WTC11 (cell line): ENCODE data around the gene RPL11. TPM values are rescaled to one million over a fixed set of nuclear protein-coding genes. Genes with fewer than 3 reads are reported as not detected.

ENCODE experiments used
- ATAC-seq: fragments of 200-7000 bp; cut with Tn5 transposase; 2 replicates; pipeline ENCODE4 v1.10.0; 2021; ENCODE audit warnings: mild to moderate bottlenecking, moderate library complexity
- CTCF ChIA-PET: fragments of 300-600 bp; sonication (Branson Sonifier 250); formaldehyde crosslinking; loops from one replicate; lab custom pipeline; 2021; ENCODE audit warnings: antibody characterized with exemption; lab: Charles Lee
- POLR2A ChIA-PET: fragments of 350-600 bp; sonication (Branson Sonifier 250); formaldehyde crosslinking; loops from one replicate; lab custom pipeline; 2021; ENCODE audit warnings: antibody characterized with exemption; lab: Charles Lee
- DNase-seq: peaks from one replicate; pipeline ENCODE4 v3.0.0; 2021; ENCODE audit warnings: low spot score
- H3K27ac Mint-ChIP-seq: 2 replicates; pipeline ENCODE4 v1.8.0; 2021; ENCODE audit warnings: mixed read lengths
- H3K27me3 Mint-ChIP-seq: 2 replicates; pipeline ENCODE4 v1.8.0; 2021; ENCODE audit warnings: low read depth, mild to moderate bottlenecking, moderate library complexity, mixed read lengths
- H3K36me3 Mint-ChIP-seq: 2 replicates; pipeline ENCODE4 v1.8.0; 2021; ENCODE audit warnings: mixed read lengths
- H3K4me1 Mint-ChIP-seq: 2 replicates; pipeline ENCODE4 v1.8.0; 2022; ENCODE audit warnings: mixed read lengths
- H3K4me3 Mint-ChIP-seq: 2 replicates; pipeline ENCODE4 v1.8.0; 2021; ENCODE audit warnings: mild to moderate bottlenecking, moderate library complexity, mixed read lengths
- H3K9me3 Mint-ChIP-seq: 2 replicates; pipeline ENCODE4 v1.8.0; 2021; ENCODE audit warnings: mixed read lengths
- CREM ChIP-seq: sonication (generic); formaldehyde crosslinking; IDR thresholded peaks from 2 replicates; pipeline ENCODE4 v1.8.1; 2022; ENCODE audit warnings: mild to moderate bottlenecking, missing genetic modification reagents, moderate library complexity
- FOXP1 ChIP-seq: sonication (generic); formaldehyde crosslinking; IDR thresholded peaks from 2 replicates; pipeline ENCODE4 v1.8.0; 2022; ENCODE audit warnings: missing genetic modification reagents, mild to moderate bottlenecking, moderate library complexity, borderline replicate concordance
- HMGA2 ChIP-seq: fragments of 250-450 bp; sonication (Bioruptor Pico); IDR thresholded peaks from 2 replicates; pipeline ENCODE4 v1.4.0; 2021; ENCODE audit warnings: mild to moderate bottlenecking, moderate library complexity
- IRF2 ChIP-seq: sonication (generic); formaldehyde crosslinking; IDR thresholded peaks from 2 replicates; pipeline ENCODE4 v1.8.0; 2022; ENCODE audit warnings: low read depth, missing genetic modification reagents, borderline replicate concordance
- MXD4 ChIP-seq: fragments of 250-450 bp; sonication (Bioruptor Pico); IDR thresholded peaks from 2 replicates; pipeline ENCODE4 v1.8.0; 2021; ENCODE audit warnings: mild to moderate bottlenecking, moderate library complexity, borderline replicate concordance
- NFYB ChIP-seq: sonication (generic); formaldehyde crosslinking; conservative IDR thresholded peaks from 2 replicates; pipeline ENCODE4 v1.8.0; 2022; ENCODE audit warnings: low read depth, missing genetic modification reagents
- NR2C2 ChIP-seq: sonication (generic); formaldehyde crosslinking; IDR thresholded peaks from 2 replicates; pipeline ENCODE4 v1.8.0; 2022; ENCODE audit warnings: mild to moderate bottlenecking, missing genetic modification reagents
- NR3C1 ChIP-seq: sonication (generic); formaldehyde crosslinking; conservative IDR thresholded peaks from 2 replicates; pipeline ENCODE4 v1.8.1; 2023; ENCODE audit warnings: low read depth, mild to moderate bottlenecking, missing genetic modification reagents
- STAT6 ChIP-seq: sonication (generic); formaldehyde crosslinking; conservative IDR thresholded peaks from 2 replicates; pipeline ENCODE4 v1.8.1; 2023; ENCODE audit warnings: mild to moderate bottlenecking, low read depth, missing genetic modification reagents, moderate library complexity
- ZNF138 ChIP-seq: sonication (generic); formaldehyde crosslinking; conservative IDR thresholded peaks from 2 replicates; pipeline ENCODE4 v1.8.1; 2022; ENCODE audit warnings: mild to moderate bottlenecking, moderate library complexity, missing genetic modification reagents
- ZNF219 ChIP-seq: sonication (generic); formaldehyde crosslinking; IDR thresholded peaks from 2 replicates; pipeline ENCODE4 v1.8.0; 2023; ENCODE audit warnings: missing genetic modification reagents, mild to moderate bottlenecking, borderline replicate concordance
- ZNF232 ChIP-seq: sonication (generic); formaldehyde crosslinking; IDR thresholded peaks from 2 replicates; pipeline ENCODE4 v1.8.0; 2022; ENCODE audit warnings: mild to moderate bottlenecking, missing genetic modification reagents
- ZNF416 ChIP-seq: fragments of 250-450 bp; sonication (Bioruptor Pico); IDR thresholded peaks from 2 replicates; pipeline ENCODE4 v1.9.0; 2021; ENCODE audit warnings: mild to moderate bottlenecking, inconsistent platforms
- total RNA-seq: library from RNA; stranded (reverse); gene quantifications from 3 replicates; pipeline ENCODE4 v1.2.3, GENCODE V29; 2021
- TF ChIP-seq, protein P1 (sequence below): sonication (generic); formaldehyde crosslinking; IDR thresholded peaks from 2 replicates; pipeline ENCODE4 v1.8.1; 2023; ENCODE audit warnings: mild to moderate bottlenecking, moderate library complexity, missing genetic modification reagents
- TF ChIP-seq, protein P2 (sequence below): sonication (generic); formaldehyde crosslinking; IDR thresholded peaks from 2 replicates; pipeline ENCODE4 v1.8.1; 2022; ENCODE audit warnings: low read depth, mild to moderate bottlenecking, moderate library complexity, missing genetic modification reagents, borderline replicate concordance
- TF ChIP-seq, protein P3 (sequence below): sonication (generic); formaldehyde crosslinking; conservative IDR thresholded peaks from 2 replicates; pipeline ENCODE4 v1.8.1; 2022; ENCODE audit warnings: mild to moderate bottlenecking, missing genetic modification reagents
- TF ChIP-seq, protein P4 (sequence below): sonication (generic); formaldehyde crosslinking; IDR thresholded peaks from 2 replicates; pipeline ENCODE4 v1.8.0; 2023; ENCODE audit warnings: missing genetic modification reagents, mild to moderate bottlenecking, borderline replicate concordance
- TF ChIP-seq, protein P5 (sequence below): fragments of 250-450 bp; sonication (Bioruptor Pico); IDR thresholded peaks from 2 replicates; pipeline ENCODE4 v1.9.0; 2021; ENCODE audit warnings: mild to moderate bottlenecking, borderline replicate concordance

RPL11 gene
- total RNA-seq, 1 experiment from 2014 or later = 1,406 TPM

GRCh38 chr1:23722652-23723051 is 31.0 kb downstream of the RPL11 start:
- no peak for TF ChIP-seq MXD4 (CRISPR knock-in tag)
- no peak for TF ChIP-seq ZNF219 (CRISPR knock-in tag)
- no peak for TF ChIP-seq ZNF232
- TF ChIP-seq NFYB (CRISPR knock-in tag) = no peak
- TF ChIP-seq, protein P1, sequence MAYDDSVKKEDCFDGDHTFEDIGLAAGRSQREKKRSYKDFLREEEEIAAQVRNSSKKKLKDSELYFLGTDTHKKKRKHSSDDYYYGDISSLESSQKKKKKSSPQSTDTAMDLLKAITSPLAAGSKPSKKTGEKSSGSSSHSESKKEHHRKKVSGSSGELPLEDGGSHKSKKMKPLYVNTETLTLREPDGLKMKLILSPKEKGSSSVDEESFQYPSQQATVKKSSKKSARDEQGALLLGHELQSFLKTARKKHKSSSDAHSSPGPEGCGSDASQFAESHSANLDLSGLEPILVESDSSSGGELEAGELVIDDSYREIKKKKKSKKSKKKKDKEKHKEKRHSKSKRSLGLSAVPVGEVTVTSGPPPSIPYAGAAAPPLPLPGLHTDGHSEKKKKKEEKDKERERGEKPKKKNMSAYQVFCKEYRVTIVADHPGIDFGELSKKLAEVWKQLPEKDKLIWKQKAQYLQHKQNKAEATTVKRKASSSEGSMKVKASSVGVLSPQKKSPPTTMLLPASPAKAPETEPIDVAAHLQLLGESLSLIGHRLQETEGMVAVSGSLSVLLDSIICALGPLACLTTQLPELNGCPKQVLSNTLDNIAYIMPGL (CRISPR knock-in tag) = no peak
- TF ChIP-seq HMGA2 = no peak
- TF ChIP-seq, protein P2, sequence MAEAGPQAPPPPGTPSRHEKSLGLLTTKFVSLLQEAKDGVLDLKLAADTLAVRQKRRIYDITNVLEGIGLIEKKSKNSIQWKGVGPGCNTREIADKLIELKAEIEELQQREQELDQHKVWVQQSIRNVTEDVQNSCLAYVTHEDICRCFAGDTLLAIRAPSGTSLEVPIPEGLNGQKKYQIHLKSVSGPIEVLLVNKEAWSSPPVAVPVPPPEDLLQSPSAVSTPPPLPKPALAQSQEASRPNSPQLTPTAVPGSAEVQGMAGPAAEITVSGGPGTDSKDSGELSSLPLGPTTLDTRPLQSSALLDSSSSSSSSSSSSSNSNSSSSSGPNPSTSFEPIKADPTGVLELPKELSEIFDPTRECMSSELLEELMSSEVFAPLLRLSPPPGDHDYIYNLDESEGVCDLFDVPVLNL (CRISPR knock-in tag) = no peak
- TF ChIP-seq, protein P3, sequence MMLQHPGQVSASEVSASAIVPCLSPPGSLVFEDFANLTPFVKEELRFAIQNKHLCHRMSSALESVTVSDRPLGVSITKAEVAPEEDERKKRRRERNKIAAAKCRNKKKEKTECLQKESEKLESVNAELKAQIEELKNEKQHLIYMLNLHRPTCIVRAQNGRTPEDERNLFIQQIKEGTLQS (CRISPR knock-in tag) = no peak
- TF ChIP-seq NR2C2 (CRISPR knock-in tag) = no peak
- TF ChIP-seq, protein P4, sequence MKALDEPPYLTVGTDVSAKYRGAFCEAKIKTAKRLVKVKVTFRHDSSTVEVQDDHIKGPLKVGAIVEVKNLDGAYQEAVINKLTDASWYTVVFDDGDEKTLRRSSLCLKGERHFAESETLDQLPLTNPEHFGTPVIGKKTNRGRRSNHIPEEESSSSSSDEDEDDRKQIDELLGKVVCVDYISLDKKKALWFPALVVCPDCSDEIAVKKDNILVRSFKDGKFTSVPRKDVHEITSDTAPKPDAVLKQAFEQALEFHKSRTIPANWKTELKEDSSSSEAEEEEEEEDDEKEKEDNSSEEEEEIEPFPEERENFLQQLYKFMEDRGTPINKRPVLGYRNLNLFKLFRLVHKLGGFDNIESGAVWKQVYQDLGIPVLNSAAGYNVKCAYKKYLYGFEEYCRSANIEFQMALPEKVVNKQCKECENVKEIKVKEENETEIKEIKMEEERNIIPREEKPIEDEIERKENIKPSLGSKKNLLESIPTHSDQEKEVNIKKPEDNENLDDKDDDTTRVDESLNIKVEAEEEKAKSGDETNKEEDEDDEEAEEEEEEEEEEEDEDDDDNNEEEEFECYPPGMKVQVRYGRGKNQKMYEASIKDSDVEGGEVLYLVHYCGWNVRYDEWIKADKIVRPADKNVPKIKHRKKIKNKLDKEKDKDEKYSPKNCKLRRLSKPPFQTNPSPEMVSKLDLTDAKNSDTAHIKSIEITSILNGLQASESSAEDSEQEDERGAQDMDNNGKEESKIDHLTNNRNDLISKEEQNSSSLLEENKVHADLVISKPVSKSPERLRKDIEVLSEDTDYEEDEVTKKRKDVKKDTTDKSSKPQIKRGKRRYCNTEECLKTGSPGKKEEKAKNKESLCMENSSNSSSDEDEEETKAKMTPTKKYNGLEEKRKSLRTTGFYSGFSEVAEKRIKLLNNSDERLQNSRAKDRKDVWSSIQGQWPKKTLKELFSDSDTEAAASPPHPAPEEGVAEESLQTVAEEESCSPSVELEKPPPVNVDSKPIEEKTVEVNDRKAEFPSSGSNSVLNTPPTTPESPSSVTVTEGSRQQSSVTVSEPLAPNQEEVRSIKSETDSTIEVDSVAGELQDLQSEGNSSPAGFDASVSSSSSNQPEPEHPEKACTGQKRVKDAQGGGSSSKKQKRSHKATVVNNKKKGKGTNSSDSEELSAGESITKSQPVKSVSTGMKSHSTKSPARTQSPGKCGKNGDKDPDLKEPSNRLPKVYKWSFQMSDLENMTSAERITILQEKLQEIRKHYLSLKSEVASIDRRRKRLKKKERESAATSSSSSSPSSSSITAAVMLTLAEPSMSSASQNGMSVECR (CRISPR knock-in tag) = no peak
- no peak for TF ChIP-seq STAT6 (CRISPR knock-in tag)
- no peak for TF ChIP-seq FOXP1 (CRISPR knock-in tag)
- no peak for TF ChIP-seq ZNF416
- TF ChIP-seq, protein P5, sequence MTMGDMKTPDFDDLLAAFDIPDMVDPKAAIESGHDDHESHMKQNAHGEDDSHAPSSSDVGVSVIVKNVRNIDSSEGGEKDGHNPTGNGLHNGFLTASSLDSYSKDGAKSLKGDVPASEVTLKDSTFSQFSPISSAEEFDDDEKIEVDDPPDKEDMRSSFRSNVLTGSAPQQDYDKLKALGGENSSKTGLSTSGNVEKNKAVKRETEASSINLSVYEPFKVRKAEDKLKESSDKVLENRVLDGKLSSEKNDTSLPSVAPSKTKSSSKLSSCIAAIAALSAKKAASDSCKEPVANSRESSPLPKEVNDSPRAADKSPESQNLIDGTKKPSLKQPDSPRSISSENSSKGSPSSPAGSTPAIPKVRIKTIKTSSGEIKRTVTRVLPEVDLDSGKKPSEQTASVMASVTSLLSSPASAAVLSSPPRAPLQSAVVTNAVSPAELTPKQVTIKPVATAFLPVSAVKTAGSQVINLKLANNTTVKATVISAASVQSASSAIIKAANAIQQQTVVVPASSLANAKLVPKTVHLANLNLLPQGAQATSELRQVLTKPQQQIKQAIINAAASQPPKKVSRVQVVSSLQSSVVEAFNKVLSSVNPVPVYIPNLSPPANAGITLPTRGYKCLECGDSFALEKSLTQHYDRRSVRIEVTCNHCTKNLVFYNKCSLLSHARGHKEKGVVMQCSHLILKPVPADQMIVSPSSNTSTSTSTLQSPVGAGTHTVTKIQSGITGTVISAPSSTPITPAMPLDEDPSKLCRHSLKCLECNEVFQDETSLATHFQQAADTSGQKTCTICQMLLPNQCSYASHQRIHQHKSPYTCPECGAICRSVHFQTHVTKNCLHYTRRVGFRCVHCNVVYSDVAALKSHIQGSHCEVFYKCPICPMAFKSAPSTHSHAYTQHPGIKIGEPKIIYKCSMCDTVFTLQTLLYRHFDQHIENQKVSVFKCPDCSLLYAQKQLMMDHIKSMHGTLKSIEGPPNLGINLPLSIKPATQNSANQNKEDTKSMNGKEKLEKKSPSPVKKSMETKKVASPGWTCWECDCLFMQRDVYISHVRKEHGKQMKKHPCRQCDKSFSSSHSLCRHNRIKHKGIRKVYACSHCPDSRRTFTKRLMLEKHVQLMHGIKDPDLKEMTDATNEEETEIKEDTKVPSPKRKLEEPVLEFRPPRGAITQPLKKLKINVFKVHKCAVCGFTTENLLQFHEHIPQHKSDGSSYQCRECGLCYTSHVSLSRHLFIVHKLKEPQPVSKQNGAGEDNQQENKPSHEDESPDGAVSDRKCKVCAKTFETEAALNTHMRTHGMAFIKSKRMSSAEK (CRISPR knock-in tag) = no peak
- TF ChIP-seq CREM (CRISPR knock-in tag) = no peak
- no peak for TF ChIP-seq NR3C1
- TF ChIP-seq ZNF138 (CRISPR knock-in tag) = no peak
- TF ChIP-seq IRF2 (CRISPR knock-in tag) = no peak
- no peaks in the 10 kb centered on the region for H3K36me3 Mint-ChIP-seq
- no peak for ATAC-seq
- CTCF ChIA-PET = interaction anchor here (1.2 kb wide), 1 partner anchor 31 kb away, joined by 7 read pairs; the partner anchor contains the start of gene RPL11
- peaks cover 8% of the 10 kb centered on the region for H3K4me1 Mint-ChIP-seq
- H3K9me3 Mint-ChIP-seq = no peaks in the 10 kb centered on the region
- no peak for DNase-seq
- H3K4me3 Mint-ChIP-seq = no peak overlapping the region
- no peak overlapping the region for H3K27ac Mint-ChIP-seq
- no peaks in the 10 kb centered on the region for H3K27me3 Mint-ChIP-seq
- POLR2A ChIA-PET = no interaction called here
